ENCODE data around the gene TNK2. TPM values are rescaled to one million over a fixed set of nuclear protein-coding genes. Genes with fewer than 3 reads are reported as not detected.
A peak's percentile ranks its signal among the peaks of the same experiment; 100 is the strongest.

The TNK2 gene
- total RNA-seq, 1 donor from 2014 or later = 132 TPM

DNA sequence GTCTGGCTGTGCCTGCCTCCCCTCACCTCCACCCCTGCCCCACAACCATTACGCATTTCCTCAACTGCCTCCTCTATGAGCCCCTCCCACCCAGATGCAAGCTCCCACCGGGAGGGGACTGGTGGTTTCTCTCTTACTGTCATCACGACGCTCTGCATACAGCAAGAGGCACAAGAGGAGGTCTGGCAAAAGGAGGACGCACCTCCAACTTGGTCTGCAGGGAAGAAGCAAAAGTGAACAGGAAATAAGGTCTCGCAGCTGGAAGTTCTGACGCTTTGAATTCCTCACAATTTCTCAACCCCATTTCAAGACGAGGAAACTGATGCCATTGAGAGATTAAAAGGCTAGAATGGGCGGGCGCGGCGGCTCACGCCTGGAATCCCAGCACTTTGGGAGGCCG lies 54.4 kb downstream of the TNK2 start:
- ATAC-seq (ENCODE audit: low read depth) (no peak), DNase-seq (no peak)
- ChIA-PET POLR2A (no interaction called here), CTCF (interaction anchor here (0.9 kb wide), 1 partner anchor 90 kb away, joined by 3 read pairs; no protein-coding TSS in a partner anchor)
- H3K27ac Mint-ChIP-seq = no peak overlapping the region
- H3K9me3 Mint-ChIP-seq = no peaks in the 10 kb centered on the region
- no peak overlapping the region for H3K4me3 Mint-ChIP-seq
- intact Hi-C loops (cut with micrococcal nuclease) = loop anchor here (10.0 kb wide), 2 partner anchors 141 to 229 kb away; no protein-coding TSS in a partner anchor
- no peaks in the 10 kb centered on the region for H3K36me3 Mint-ChIP-seq (ENCODE audit: low read depth)
- H3K27me3 Mint-ChIP-seq = peaks cover 11% of the 10 kb centered on the region
- H3K4me1 Mint-ChIP-seq = peaks cover 10% of the 10 kb centered on the region
- TF ChIP-seq, protein P1, sequence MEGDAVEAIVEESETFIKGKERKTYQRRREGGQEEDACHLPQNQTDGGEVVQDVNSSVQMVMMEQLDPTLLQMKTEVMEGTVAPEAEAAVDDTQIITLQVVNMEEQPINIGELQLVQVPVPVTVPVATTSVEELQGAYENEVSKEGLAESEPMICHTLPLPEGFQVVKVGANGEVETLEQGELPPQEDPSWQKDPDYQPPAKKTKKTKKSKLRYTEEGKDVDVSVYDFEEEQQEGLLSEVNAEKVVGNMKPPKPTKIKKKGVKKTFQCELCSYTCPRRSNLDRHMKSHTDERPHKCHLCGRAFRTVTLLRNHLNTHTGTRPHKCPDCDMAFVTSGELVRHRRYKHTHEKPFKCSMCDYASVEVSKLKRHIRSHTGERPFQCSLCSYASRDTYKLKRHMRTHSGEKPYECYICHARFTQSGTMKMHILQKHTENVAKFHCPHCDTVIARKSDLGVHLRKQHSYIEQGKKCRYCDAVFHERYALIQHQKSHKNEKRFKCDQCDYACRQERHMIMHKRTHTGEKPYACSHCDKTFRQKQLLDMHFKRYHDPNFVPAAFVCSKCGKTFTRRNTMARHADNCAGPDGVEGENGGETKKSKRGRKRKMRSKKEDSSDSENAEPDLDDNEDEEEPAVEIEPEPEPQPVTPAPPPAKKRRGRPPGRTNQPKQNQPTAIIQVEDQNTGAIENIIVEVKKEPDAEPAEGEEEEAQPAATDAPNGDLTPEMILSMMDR (IDR thresholded peaks at IDR 0.05) = no peak

DNA sequence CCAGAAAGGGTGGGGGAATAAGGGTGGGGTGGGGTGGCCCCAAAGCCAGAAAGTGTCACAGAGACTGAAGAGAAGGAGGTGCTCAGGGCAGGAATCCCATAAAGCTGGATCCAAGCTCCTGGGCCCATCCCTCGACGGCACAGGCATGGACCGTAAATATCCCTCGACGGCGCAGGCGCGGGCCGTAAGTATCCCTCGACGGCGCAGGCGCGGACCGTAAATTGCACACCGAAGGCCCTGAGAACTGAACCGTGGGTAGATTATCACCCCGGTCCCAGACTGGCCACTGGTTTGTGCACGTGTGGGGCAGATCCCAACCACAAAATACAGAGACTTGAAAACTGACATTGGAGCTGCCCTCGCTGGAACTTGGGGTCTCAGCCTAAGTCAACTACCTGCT lies 55.3 kb downstream of the TNK2 start:
- intact Hi-C loops (cut with micrococcal nuclease) = loop anchor here (10.0 kb wide), 2 partner anchors 142 to 228 kb away; no protein-coding TSS in a partner anchor
- TF ChIP-seq, protein P1 (IDR thresholded peaks at IDR 0.05) = no peak
- no peak overlapping the region for H3K4me3 Mint-ChIP-seq
- ATAC-seq (ENCODE audit: low read depth) (no peak), DNase-seq (no peak)
- peaks cover 10% of the 10 kb centered on the region for H3K4me1 Mint-ChIP-seq
- H3K9me3 Mint-ChIP-seq = no peaks in the 10 kb centered on the region
- H3K36me3 Mint-ChIP-seq (ENCODE audit: low read depth) = no peaks in the 10 kb centered on the region
- POLR2A ChIA-PET = no interaction called here
- H3K27ac Mint-ChIP-seq = no peak overlapping the region
- peaks cover 11% of the 10 kb centered on the region for H3K27me3 Mint-ChIP-seq
- CTCF ChIA-PET = interaction anchor here (1.5 to 3.0 kb wide), 2 partner anchors 42 to 62 kb away, joined by 4 to 11 read pairs; no protein-coding TSS in a partner anchor

DNA sequence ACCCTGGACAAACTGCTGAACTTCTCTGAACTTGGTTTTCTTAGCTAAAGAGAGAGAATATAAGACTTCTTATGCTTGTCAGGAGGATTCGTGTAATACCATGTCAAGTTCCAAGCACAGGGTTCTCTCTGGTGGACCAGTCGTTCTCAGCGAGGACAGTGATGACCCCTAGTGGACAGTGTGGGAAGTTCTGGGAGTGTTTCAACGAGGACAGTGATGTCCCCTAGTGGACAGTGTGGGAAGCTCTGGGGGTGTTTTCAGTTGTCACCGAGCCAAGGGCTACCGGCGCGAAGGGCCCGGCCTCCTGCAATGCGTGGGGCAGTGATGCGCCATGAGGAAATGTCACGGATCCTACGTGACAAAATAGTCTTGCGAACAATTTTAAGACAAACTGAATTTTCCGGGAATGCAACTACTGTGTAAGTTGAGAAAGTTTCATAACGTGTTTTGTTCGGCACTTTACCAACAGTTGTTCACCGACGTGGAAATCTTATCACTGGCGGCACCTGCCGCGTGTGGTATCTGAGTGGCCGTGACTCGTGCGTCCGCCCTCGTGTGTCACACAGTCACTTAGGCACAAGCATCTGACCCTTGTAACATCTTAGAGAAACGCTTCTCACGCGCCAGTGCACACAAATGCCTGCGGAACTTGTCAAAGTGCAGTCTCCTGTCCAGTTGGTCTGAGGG lies 57.4 kb downstream of the TNK2 start:
- Mint-ChIP-seq H3K4me1 (peaks cover 10% of the 10 kb centered on the region), H3K27ac (no peak overlapping the region), H3K9me3 (no peaks in the 10 kb centered on the region), H3K27me3 (peaks cover 11% of the 10 kb centered on the region), H3K4me3 (peak overlapping the region; percentile 35), H3K36me3 (ENCODE audit: low read depth) (no peaks in the 10 kb centered on the region)
- DNase-seq (peak; percentile 61), ATAC-seq (ENCODE audit: low read depth) (peak; percentile 100)
- POLR2A ChIA-PET = interaction anchor here (0.9 to 1.4 kb wide), 2 partner anchors 8 to 164 kb away, joined by 3 to 4 read pairs; no protein-coding TSS in a partner anchor
- intact Hi-C loops (cut with micrococcal nuclease) = loop anchor here (1.0 to 10.0 kb wide), 5 partner anchors 102 to 580 kb away; partner anchors contain the start of gene XXYLT1
- TF ChIP-seq, protein P1 (IDR thresholded peaks at IDR 0.05) = peak; percentile 100
- CTCF ChIA-PET = interaction anchor here (0.7 to 3.0 kb wide), 12 partner anchors 8 to 1217 kb away, joined by 3 to 11 read pairs (median 4); partner anchors contain the start of gene XXYLT1

DNA sequence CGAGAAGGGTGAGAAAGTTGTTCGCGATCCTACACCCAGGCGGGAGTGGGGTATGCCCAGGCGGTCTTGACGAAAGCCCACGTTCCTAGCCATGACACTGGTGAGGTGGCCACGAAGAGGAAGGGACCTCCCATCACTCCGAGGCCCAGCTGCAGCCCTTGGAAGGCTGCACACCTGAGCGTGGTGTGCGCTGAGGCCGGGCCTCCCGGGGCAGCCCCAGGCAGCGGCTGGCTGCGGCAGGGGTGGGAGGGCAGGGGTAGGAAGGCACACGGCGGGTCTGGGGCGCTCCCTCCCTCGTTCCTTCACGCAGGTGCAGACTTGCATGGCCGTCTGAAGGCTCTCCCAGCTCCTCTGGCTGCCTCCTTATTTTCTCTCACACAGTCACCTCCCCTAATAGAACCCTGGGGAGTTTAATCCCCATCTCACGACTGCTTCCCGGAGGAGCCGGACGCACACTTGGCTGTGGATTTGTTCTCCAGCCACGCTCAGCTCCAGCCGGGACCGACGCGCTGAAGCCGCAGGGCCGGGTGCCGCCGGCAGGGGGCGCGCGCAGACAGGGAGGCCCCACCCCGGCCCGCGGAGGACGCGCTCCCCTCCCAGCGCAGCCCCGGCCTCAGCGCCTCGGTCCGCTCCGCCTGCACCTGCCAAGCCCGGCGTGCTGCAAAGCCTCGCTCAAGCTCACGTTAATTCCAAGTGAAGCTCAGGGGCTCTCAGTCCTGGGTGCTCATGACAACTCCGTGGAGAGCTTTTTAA lies 58.9 kb downstream of the TNK2 start:
- no peak overlapping the region for H3K27ac Mint-ChIP-seq
- no peak overlapping the region for H3K4me3 Mint-ChIP-seq
- peaks cover 10% of the 10 kb centered on the region for H3K27me3 Mint-ChIP-seq
- TF ChIP-seq, protein P1 (IDR thresholded peaks at IDR 0.05) = no peak
- no peaks in the 10 kb centered on the region for H3K36me3 Mint-ChIP-seq (ENCODE audit: low read depth)
- intact Hi-C loops (cut with micrococcal nuclease) = loop anchor here (1.0 to 10.0 kb wide), 4 partner anchors 101 to 291 kb away; no protein-coding TSS in a partner anchor
- POLR2A ChIA-PET = no interaction called here
- CTCF ChIA-PET = interaction anchor here (0.9 to 2.1 kb wide), 7 partner anchors 9 to 580 kb away, joined by 3 to 11 read pairs (median 5); no protein-coding TSS in a partner anchor
- H3K4me1 Mint-ChIP-seq = peaks cover 10% of the 10 kb centered on the region
- ATAC-seq (ENCODE audit: low read depth) (no peak), DNase-seq (no peak)
- H3K9me3 Mint-ChIP-seq = no peaks in the 10 kb centered on the region
